GM18502 (cell line): Measurements from ENCODE around the gene MAGEA10.
"Not testable (repeated sequence)": the region's sequence is repeated elsewhere in the genome, so short reads cannot be mapped to it uniquely, and the experiment has no call there.

Source experiments
- ATAC-seq: cut with Tn5 transposase; IDR thresholded peaks from one replicate; pipeline ENCODE4 v1.9.1; 2021; ENCODE audit warnings: mild to moderate bottlenecking; ENCODE audit not compliant: unreplicated experiment, poor library complexity

Gene MAGEA10

GRCh38 chrX:152138388-152138784 lies at the start of gene MAGEA10:
Gene MAGEA10 (minus strand): TSS chrX:152138577. CDS start chrX:152135620, 2,957 bp downstream.
- no peak for ATAC-seq

DNA sequence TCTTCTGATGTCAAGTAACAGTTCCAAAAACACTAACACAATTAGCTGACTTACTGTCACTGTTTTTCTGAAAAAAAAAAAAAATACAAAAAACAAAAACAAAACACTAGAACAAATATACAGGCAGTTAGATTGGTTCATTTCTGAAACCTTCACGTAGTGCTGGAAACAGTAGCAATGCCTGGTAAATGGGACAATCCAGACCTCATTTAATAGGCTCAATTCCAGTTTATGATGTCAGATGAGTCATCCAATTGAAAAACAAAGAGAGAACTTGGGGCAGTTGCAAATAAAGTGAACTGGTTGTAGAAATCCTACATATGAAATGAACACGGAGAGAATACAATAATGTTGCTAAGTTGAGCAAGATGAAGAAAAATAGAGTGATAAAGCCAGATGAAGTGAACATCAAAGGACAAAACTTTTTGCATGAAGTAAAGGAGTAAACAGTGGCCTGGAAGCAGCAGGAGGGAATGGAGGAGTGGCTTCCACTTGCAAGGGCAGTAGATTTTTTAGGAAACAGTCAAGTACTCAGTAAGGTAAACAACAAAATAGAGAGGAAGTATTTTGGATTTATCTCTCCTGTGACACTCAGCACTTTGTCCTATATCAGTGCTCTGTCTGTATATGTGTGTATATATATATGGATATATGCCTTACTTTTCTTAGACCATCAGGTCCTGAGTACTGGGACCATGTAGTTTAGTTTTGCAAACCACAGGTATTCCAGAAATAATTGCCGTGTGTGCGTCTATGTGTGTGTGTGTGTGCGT lies 39.3 kb upstream of the MAGEA10 start:
- no peak for ATAC-seq

GRCh38 chrX:152177052-152177451 lies 38.7 kb upstream of the MAGEA10 start:
- ATAC-seq: no peak

DNA sequence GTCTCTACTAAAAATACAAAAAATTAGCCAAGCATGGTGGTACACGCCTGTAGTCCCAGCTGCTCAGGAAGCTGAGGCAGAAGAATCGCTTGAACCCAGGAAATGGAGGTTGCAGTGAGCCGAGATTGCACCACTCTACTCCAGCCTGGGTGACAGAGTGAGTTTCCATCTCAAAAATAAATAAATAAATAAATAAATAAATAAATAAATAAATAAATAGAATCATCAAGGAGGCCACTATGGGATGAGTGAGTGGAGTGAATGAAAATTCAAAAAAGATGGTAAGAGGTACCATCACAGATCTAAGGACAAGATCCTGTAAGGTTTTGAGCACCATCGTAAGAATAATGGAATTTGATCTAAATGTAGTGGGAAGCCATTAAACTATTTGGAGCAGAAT lies 37.5 kb upstream of the MAGEA10 start:
- ATAC-seq: not testable (repeated sequence)

DNA sequence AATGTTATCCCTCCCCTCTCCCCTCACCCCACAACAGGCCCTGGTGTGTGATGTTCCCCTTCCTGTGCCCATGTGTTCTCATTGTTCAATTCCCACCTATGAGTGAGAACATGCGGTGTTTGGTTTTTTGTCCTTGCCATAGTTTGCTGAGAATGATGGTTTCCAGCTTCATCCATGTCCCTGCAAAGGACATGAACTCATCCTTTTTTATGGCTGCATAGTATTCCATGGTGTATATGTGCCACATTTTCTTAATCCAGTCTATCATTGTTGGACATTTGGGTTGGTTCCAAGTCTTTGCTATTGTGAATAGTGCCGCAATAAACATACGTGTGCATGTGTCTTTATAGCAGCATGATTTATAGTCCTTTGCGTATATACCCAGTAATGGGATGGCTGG lies 35.5 kb upstream of the MAGEA10 start:
- not testable (repeated sequence) for ATAC-seq

- ATAC-seq: no peak
Observed at GRCh38 chrX:152170621-152171020, 32.2 kb upstream of the MAGEA10 start.

- ATAC-seq: no peak
Observed at GRCh38 chrX:152165033-152165743, 26.8 kb upstream of the MAGEA10 start.

DNA sequence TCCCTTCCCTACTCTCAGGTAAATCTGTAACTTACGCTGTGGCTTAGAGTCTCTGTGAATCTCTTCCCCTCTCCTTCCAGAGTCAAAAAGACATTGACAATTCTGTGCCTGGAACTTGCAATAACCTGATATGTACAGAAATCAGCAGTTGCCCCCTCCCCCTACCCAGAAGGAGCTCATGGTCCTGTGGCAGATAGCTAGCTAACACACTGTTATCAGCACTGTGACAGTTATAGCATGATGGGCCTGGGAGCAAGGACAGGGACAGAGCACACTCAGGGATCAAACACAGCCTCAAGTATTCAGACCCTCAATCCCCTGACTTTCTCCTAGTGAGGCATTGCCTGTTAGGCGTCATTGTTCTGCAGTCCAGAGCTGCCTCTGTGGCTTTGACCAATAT lies 18.7 kb upstream of the MAGEA10 start:
- ATAC-seq: no peak

GRCh38 chrX:152155766-152156310 lies 17.5 kb upstream of the MAGEA10 start:
- ATAC-seq: no peak

- ATAC-seq: no peak
Observed at GRCh38 chrX:152154050-152154449, 15.7 kb upstream of the MAGEA10 start.

DNA sequence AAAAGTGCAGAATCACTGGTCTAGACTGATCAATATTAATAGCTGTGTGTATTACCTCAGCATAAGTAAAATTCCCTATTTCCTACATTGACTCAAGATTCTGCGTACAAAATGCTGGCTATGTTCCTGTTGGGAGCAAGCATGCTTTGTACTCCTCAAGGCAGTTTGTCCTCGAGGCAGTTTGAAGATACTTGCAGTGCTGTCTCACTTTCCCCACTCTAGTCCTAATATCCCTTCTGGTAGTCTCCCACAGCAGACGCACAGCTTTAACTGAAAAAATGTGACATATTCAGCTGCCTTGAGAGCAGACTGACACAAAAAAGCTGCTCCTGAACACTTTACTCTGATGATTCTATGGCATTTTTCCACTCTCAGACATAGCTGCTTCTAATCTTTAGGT lies 12.9 kb upstream of the MAGEA10 start:
- ATAC-seq: no peak

- ATAC-seq: no peak
Observed at GRCh38 chrX:152149648-152150047, 11.3 kb upstream of the MAGEA10 start.

GRCh38 chrX:152139589-152139988 lies 1.2 kb upstream of the MAGEA10 start:
- ATAC-seq: no peak

GRCh38 chrX:152137771-152138387 lies 498 bp downstream of the MAGEA10 start:
- ATAC-seq: no peak

GRCh38 chrX:152136312-152136711 lies 2.1 kb downstream of the MAGEA10 start:
- no peak for ATAC-seq

DNA sequence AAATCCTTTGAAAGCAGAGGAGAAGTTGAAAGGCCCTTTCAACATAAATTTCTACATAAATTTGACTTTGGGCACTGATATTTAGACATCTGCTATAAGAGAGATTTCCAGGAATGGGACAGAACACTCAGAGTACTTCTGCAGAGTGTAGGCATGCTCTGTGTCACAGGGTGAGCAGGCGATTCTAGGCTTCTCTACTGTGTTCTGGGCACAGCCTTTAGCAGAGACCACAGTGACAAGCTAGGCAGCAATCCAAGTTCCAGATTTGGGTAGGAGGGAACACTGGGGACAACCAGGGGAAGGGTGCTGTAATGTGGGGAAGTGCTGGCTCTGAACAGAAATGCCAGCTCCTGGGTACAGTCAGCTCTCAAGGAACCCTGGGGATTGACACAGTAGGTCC lies 6.9 kb downstream of the MAGEA10 start:
- ATAC-seq: no peak

DNA sequence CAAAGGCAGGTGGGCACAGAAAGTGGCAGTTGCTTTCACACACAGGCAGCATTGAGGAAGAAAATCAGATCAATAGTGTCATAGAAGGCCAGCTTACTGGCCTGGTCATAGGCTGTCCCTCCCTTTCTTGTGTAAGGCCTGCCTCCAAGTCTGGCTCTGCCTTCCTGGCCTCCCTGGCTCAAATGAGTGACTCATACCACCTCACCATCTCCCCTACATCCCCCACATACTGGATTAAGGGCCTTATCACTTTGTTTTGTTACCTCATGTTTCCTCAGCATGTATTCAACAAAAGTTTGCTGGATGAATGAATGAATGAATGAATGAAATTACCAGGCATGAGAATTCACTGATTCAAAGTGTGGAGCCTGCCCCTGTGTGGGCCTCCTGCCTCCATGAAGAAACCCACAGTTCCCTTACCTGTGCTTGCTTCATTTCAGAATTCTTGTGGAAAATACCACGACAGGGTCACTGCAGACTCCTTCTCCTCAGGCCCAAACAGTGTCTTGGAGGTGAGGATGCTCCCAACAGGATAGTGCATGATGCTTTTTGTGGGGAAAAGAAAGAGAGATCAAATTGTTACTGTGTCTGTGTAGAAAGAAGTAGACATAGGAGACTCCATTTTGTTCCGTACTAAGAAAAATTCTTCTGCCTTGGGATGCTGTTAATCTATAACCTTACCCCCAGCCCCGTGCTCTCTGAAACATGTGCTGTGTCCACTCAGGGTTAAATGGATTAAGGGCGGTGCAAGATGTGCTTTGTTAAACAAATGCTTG lies 9.1 kb downstream of the MAGEA10 start:
- ATAC-seq: not testable (repeated sequence)

DNA sequence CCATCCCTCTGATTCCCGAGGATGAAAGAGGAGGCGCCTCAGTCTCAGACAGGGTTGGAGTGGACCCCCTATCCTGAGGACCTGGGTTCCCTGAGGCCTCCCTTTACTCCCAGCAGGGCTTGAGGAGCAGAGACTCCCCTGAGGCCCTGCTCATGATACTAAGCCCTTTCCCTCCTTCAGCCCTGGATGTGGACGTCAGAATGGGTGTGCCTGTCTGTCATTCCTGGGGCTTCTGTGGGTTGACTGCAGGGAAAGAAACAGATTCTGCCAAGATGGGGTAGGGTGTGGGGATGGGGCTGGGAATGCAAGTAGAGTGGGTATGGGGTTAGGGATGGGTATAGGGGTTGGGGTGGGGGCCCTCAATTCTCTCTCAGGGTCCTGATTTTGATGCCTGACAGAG lies 21.1 kb downstream of the MAGEA10 start:
- ATAC-seq: no peak

- ATAC-seq: no peak
Observed at GRCh38 chrX:152108527-152108926, 29.9 kb downstream of the MAGEA10 start.

DNA sequence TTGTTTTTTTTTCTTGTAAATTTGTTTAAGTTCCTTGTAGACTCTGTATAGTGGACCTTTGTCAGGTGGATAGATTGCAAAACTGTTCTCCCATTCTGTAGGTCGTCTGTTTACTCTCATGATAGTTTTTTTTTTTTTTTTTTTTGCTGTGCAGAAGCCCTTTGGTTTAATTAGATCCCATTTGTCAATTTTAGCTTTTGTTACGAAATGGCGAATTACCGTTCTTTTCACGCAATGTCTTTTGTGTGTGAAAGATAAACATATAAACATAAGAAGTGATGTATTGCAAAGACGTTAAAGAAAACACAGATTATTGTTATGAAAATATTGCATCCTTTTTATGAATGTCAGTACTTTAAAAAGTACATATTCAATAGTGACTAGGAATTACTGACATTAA lies 34.5 kb downstream of the MAGEA10 start:
- ATAC-seq: no peak
